Measurements from ENCODE around the gene TMEM178B.

Gene TMEM178B

DNA sequence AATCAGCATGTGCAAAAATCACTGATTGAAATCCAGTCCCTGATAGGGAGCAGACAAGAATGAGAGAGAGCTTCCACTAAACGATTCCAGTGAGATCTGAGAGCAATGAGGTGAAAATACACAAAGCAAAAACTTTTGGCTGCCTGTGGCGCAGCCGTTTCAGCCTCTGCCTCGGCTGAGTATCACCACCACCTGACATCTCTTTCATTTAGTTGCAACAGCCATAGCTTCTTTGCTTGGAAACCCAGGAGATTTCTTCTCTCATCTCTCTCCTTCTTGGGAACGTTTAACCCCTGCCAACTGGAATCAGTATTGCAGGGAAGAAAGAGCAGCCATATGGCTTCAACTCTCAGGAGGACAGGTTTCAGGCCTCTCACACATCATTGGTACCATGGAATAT lies 240.0 kb downstream of the TMEM178B start:
- in situ Hi-C loops (cut with MboI; ENCODE audit: low sequenced_read_pairs, unreplicated experiment) = no loop called here
- no peak for TF ChIP-seq CTCF (IDR thresholded peaks at IDR 0.05; ENCODE audit: borderline replicate concordance, control extremely low read depth, extremely low read depth, insufficient read depth, missing control alignments)
- DNase-seq (ENCODE audit: low spot score) = no peak

DNA sequence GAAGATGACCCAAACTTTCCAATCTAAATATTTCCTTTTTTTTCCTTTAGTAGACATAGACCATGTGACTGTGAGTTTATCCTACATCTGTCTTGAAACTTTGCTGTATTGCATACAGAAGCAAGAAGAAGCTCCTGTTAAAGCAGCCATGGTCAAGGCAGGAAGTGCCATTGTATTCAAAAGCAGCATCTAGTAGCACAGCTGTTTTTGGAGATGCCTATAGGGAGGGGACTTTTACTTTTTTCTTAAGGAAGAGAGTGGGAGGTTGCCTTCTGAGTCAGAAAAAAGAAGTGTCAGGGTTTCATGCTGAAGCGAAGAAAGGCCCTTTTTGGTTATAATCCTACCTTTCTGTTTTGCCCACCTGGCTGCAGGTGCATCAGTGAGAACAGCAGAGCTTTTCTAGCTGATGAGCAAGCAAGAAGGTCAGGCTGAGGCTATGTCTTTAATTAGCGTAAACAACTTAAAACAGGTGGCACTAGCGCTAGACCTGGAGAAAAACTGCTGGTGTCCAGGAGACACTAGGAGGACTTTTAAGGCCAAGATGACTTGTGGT lies 243.2 kb downstream of the TMEM178B start:
- TF ChIP-seq CTCF (IDR thresholded peaks at IDR 0.05; ENCODE audit: borderline replicate concordance, control extremely low read depth, extremely low read depth, insufficient read depth, missing control alignments) = no peak
- in situ Hi-C loops (cut with MboI; ENCODE audit: low sequenced_read_pairs, unreplicated experiment) = no loop called here
- DNase-seq (ENCODE audit: low spot score) = no peak

GRCh38 chr7:141320287-141320686 lies 246.4 kb downstream of the TMEM178B start:
- in situ Hi-C loops (cut with MboI; ENCODE audit: low sequenced_read_pairs, unreplicated experiment) = no loop called here
- no peak for DNase-seq (ENCODE audit: low spot score)
- no peak for TF ChIP-seq CTCF (IDR thresholded peaks at IDR 0.05; ENCODE audit: borderline replicate concordance, control extremely low read depth, extremely low read depth, insufficient read depth, missing control alignments)

DNA sequence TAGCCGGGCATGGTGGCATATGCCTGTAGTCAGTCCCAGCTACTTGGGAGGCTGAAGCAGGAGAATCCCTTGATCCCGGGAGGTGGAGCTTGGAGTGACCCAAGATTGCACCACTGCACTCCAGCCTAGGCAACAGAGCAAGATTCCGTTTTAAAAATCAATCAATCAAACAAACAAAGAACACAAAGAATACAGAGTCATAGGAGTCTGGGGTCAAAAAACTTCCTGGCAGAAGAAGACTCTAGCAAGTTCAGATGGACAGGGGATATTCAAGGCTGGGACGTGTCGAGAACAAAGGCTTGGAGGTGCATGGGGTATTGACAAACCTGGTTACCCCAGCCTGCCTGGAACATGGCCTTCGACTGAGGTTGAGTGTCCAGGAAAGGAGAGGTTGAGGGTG lies 248.5 kb downstream of the TMEM178B start:
- in situ Hi-C loops (cut with MboI; ENCODE audit: low sequenced_read_pairs, unreplicated experiment) = no loop called here
- DNase-seq (ENCODE audit: low spot score) = no peak
- no peak for TF ChIP-seq CTCF (IDR thresholded peaks at IDR 0.05; ENCODE audit: borderline replicate concordance, control extremely low read depth, extremely low read depth, insufficient read depth, missing control alignments)

GRCh38 chr7:141323826-141324225 lies 250.0 kb downstream of the TMEM178B start:
- DNase-seq (ENCODE audit: low spot score) = no peak

DNA sequence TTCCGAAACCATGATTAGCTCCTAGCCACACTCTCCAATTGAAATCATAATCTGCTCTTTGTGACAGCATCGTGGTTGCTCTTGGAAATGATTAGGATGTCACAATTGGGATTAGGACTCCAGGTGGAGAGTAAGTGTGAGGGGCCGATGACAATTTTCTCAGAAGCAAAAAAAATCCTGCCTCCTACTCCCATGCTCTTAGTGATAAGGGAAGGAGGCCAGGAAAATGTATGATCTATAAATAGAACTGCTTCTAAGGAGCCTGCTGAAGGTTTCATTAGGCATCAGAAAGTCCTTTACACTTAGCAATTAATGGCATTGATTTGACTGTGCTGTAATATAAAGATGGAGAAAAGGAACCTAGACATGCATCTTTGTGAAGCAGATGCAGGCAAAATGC lies 251.0 kb downstream of the TMEM178B start:
- no peak for DNase-seq (ENCODE audit: low spot score)
- no peak for TF ChIP-seq CTCF (IDR thresholded peaks at IDR 0.05; ENCODE audit: borderline replicate concordance, control extremely low read depth, extremely low read depth, insufficient read depth, missing control alignments)
- in situ Hi-C loops (cut with MboI; ENCODE audit: low sequenced_read_pairs, unreplicated experiment) = no loop called here

More at GRCh38 chr7:141323826-141324225, 250.0 kb downstream of the TMEM178B start:
- in situ Hi-C loops (cut with MboI; ENCODE audit: low sequenced_read_pairs, unreplicated experiment) = no loop called here
- TF ChIP-seq CTCF (IDR thresholded peaks at IDR 0.05; ENCODE audit: borderline replicate concordance, control extremely low read depth, extremely low read depth, insufficient read depth, missing control alignments) = no peak

Measured in GM13976 (cell line).